HEK293 (cell line): ENCODE results near the gene ACTG2.

Source experiments
- CTCF ChIA-PET: fragments of 350-600 bp; formaldehyde crosslinking; extraction: SDS; loops from one replicate; lab custom pipeline; 2021; ENCODE audit warnings: antibody characterized with exemption; lab: Yijun Ruan, JAX
- POLR2A ChIA-PET: fragments of 300-600 bp; formaldehyde crosslinking; extraction: SDS; loops from one replicate; lab custom pipeline; 2020; ENCODE audit warnings: antibody characterized with exemption, inconsistent platforms; lab: Yijun Ruan, JAX
- H3K27ac ChIP-seq: fragments of 200-500 bp; sonication (Bioruptor generic); 2 replicates; pipeline ENCODE4 v1.5.1; 2014; ENCODE audit warnings: low read depth, low read length, control low read depth, inconsistent platforms; ENCODE audit errors: extremely low read depth
- H3K36me3 ChIP-seq, 2 experiments: fragments of 200-500 bp in 1 of 2; sonication (Bioruptor generic) in 1 of 2; 1 replicate in 1 of 2; 2 replicates in 1 of 2; pipeline ENCODE4 v1.5.1; 2014 to 2017; ENCODE audit warnings: inconsistent platforms in 2 of 2, low read length in 2 of 2; ENCODE audit not compliant: control insufficient read depth in 2 of 2, insufficient read depth in 1 of 2
- H3K4me1 ChIP-seq: fragments of 200-500 bp; sonication (Bioruptor generic); 2 replicates; pipeline ENCODE4 v1.5.1; 2014; ENCODE audit warnings: mild to moderate bottlenecking, low read length, inconsistent platforms; ENCODE audit not compliant: control insufficient read depth, insufficient read depth
- H3K4me3 ChIP-seq: 2 replicates; pipeline ENCODE4 v1.5.1; 2011; ENCODE audit warnings: low read depth, mild to moderate bottlenecking, control low read depth, low read length, moderate library complexity
- H3K9me3 ChIP-seq: fragments of 200-500 bp; sonication (Bioruptor generic); 2 replicates; pipeline ENCODE4 v1.5.1; 2014; ENCODE audit warnings: low read depth, low read length, inconsistent platforms; ENCODE audit not compliant: control insufficient read depth, insufficient read depth
- BCL11B ChIP-seq: fragments of 450-650 bp; formaldehyde crosslinking; IDR thresholded peaks from 2 replicates; pipeline ENCODE4 v1.5.1; 2016; ENCODE audit warnings: low read depth, missing biosample characterization, missing genetic modification characterization
- GLI4 ChIP-seq: fragments of 450-650 bp; formaldehyde crosslinking; IDR thresholded peaks from 2 replicates; pipeline ENCODE4 v1.5.1; 2016; ENCODE audit warnings: missing biosample characterization, missing genetic modification characterization
- HOXD13 ChIP-seq: sonication (generic); formaldehyde crosslinking; IDR thresholded peaks from 2 replicates; pipeline ENCODE4 v1.8.0; 2022; ENCODE audit warnings: missing genetic modification reagents, borderline replicate concordance
- KLF7 ChIP-seq: fragments of 450-650 bp; formaldehyde crosslinking; IDR thresholded peaks from 2 replicates; pipeline ENCODE4 v1.5.1; 2016; ENCODE audit warnings: missing biosample characterization, missing genetic modification characterization, borderline replicate concordance
- MZF1 ChIP-seq: fragments of 450-650 bp; formaldehyde crosslinking; IDR thresholded peaks from 2 replicates; pipeline ENCODE4 v1.5.1; 2017; ENCODE audit warnings: missing biosample characterization, missing genetic modification characterization, borderline replicate concordance
- YY1 ChIP-seq: fragments of 450-650 bp; formaldehyde crosslinking; IDR thresholded peaks from 2 replicates; pipeline ENCODE4 v1.5.1; 2018; ENCODE audit warnings: missing biosample characterization, missing genetic modification characterization
- ZNF175 ChIP-seq: fragments of 450-650 bp; formaldehyde crosslinking; IDR thresholded peaks from 2 replicates; pipeline ENCODE4 v1.5.1; 2016; ENCODE audit warnings: missing biosample characterization, missing genetic modification characterization
- ZNF350 ChIP-seq: fragments of 450-650 bp; formaldehyde crosslinking; IDR thresholded peaks from 2 replicates; pipeline ENCODE4 v1.5.0; 2017; ENCODE audit warnings: missing biosample characterization, mild to moderate bottlenecking, missing genetic modification characterization
- ZNF571 ChIP-seq: fragments of 450-650 bp; formaldehyde crosslinking; IDR thresholded peaks from 2 replicates; pipeline ENCODE4 v1.5.0; 2017; ENCODE audit warnings: missing biosample characterization, missing genetic modification characterization
- ZNF624 ChIP-seq: fragments of 450-650 bp; formaldehyde crosslinking; IDR thresholded peaks from 2 replicates; pipeline ENCODE4 v1.5.1; 2017; ENCODE audit warnings: missing biosample characterization, missing genetic modification characterization
- ZNF658 ChIP-seq: fragments of 450-650 bp; formaldehyde crosslinking; IDR thresholded peaks from 2 replicates; pipeline ENCODE4; 2016; ENCODE audit warnings: missing biosample characterization, missing genetic modification characterization
- ZNF830 ChIP-seq: fragments of 450-650 bp; IDR thresholded peaks from 2 replicates; pipeline ENCODE4 v1.5.0; 2018; ENCODE audit warnings: missing biosample characterization, missing genetic modification characterization, low read depth, mild to moderate bottlenecking, moderate library complexity
- ZNF843 ChIP-seq: fragments of 450-650 bp; formaldehyde crosslinking; IDR thresholded peaks from 2 replicates; pipeline ENCODE4 v1.5.1; 2016; ENCODE audit warnings: missing biosample characterization, missing genetic modification characterization
- TF ChIP-seq, protein P1 (sequence below): fragments of 450-650 bp; formaldehyde crosslinking; IDR thresholded peaks from 2 replicates; pipeline ENCODE4 v1.5.1; 2017; ENCODE audit warnings: missing biosample characterization, missing genetic modification characterization
- TF ChIP-seq, protein P2 (sequence below): fragments of 450-650 bp; formaldehyde crosslinking; IDR thresholded peaks from 2 replicates; pipeline ENCODE4 v1.5.1; 2016; ENCODE audit warnings: missing biosample characterization, missing genetic modification characterization
- TF ChIP-seq, protein P3 (sequence below): fragments of 450-650 bp; formaldehyde crosslinking; IDR thresholded peaks from 2 replicates; pipeline ENCODE4 v1.5.1; 2016; ENCODE audit warnings: missing biosample characterization, missing genetic modification characterization
- TF ChIP-seq, protein P4 (sequence below): fragments of 450-650 bp; formaldehyde crosslinking; IDR thresholded peaks from 2 replicates; pipeline ENCODE4 v1.5.1; 2016; ENCODE audit warnings: missing biosample characterization, missing genetic modification characterization, borderline replicate concordance
- TF ChIP-seq, protein P5 (sequence below): fragments of 450-650 bp; formaldehyde crosslinking; IDR thresholded peaks from 2 replicates; pipeline ENCODE4 v1.5.1; 2017; ENCODE audit warnings: missing biosample characterization, missing genetic modification characterization
- TF ChIP-seq, protein P6 (sequence below): fragments of 450-650 bp; formaldehyde crosslinking; IDR thresholded peaks from 2 replicates; pipeline ENCODE4 v1.5.1; 2016; ENCODE audit warnings: missing biosample characterization, missing genetic modification characterization, low read depth

The ACTG2 gene

DNA sequence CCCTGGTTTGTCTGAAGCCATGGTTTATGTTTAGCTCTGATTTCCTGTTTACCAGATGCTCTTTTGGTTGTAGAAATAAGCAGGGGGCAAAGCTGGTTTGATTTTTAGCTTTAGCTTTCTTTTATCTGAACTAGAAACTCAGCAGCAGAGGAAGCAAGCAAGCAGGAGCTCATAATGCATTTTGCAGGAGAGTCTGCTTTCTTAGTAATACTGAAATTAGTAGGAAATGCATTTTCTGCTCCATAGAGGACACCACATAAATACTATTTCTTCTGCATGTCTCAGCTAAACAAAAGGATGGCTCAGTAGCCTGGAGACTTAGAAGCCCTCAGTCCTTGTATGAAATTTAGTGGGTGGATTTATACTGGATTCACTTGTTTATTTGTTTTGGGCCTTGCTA is 57.0 kb downstream of the ACTG2 start:
- H3K4me3 ChIP-seq, result no peak overlapping the region
- peaks cover 27 to 92% of the 10 kb centered on the region in 2 experiments for H3K36me3 ChIP-seq
- H3K9me3 ChIP-seq, result no peaks in the 10 kb centered on the region
- H3K27ac ChIP-seq, result no peak overlapping the region
- H3K4me1 ChIP-seq, result no peaks in the 10 kb centered on the region
- TF ChIP-seq KLF7 (no peak), ZNF624 (no peak), BCL11B (tag by site-specific recombination) (no peak), GLI4 (no peak), HOXD13 (CRISPR knock-in tag) (no peak), ZNF175 (no peak), MZF1 (tag by site-specific recombination) (no peak), YY1 (no peak), ZNF843 (tag by site-specific recombination) (no peak), ZNF830 (no peak), ZNF571 (tag by site-specific recombination) (no peak), ZNF658 (tag by site-specific recombination) (no peak), ZNF350 (tag by site-specific recombination) (no peak)
- TF ChIP-seq, protein P1, sequence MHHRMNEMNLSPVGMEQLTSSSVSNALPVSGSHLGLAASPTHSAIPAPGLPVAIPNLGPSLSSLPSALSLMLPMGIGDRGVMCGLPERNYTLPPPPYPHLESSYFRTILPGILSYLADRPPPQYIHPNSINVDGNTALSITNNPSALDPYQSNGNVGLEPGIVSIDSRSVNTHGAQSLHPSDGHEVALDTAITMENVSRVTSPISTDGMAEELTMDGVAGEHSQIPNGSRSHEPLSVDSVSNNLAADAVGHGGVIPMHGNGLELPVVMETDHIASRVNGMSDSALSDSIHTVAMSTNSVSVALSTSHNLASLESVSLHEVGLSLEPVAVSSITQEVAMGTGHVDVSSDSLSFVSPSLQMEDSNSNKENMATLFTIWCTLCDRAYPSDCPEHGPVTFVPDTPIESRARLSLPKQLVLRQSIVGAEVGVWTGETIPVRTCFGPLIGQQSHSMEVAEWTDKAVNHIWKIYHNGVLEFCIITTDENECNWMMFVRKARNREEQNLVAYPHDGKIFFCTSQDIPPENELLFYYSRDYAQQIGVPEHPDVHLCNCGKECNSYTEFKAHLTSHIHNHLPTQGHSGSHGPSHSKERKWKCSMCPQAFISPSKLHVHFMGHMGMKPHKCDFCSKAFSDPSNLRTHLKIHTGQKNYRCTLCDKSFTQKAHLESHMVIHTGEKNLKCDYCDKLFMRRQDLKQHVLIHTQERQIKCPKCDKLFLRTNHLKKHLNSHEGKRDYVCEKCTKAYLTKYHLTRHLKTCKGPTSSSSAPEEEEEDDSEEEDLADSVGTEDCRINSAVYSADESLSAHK (tag by site-specific recombination), result no peak
- TF ChIP-seq, protein P2, sequence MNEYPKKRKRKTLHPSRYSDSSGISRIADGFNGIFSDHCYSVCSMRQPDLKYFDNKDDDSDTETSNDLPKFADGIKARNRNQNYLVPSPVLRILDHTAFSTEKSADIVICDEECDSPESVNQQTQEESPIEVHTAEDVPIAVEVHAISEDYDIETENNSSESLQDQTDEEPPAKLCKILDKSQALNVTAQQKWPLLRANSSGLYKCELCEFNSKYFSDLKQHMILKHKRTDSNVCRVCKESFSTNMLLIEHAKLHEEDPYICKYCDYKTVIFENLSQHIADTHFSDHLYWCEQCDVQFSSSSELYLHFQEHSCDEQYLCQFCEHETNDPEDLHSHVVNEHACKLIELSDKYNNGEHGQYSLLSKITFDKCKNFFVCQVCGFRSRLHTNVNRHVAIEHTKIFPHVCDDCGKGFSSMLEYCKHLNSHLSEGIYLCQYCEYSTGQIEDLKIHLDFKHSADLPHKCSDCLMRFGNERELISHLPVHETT, result no peak
- TF ChIP-seq, protein P3, sequence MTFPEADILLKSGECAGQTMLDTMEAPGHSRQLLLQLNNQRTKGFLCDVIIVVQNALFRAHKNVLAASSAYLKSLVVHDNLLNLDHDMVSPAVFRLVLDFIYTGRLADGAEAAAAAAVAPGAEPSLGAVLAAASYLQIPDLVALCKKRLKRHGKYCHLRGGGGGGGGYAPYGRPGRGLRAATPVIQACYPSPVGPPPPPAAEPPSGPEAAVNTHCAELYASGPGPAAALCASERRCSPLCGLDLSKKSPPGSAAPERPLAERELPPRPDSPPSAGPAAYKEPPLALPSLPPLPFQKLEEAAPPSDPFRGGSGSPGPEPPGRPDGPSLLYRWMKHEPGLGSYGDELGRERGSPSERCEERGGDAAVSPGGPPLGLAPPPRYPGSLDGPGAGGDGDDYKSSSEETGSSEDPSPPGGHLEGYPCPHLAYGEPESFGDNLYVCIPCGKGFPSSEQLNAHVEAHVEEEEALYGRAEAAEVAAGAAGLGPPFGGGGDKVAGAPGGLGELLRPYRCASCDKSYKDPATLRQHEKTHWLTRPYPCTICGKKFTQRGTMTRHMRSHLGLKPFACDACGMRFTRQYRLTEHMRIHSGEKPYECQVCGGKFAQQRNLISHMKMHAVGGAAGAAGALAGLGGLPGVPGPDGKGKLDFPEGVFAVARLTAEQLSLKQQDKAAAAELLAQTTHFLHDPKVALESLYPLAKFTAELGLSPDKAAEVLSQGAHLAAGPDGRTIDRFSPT (tag by site-specific recombination), result no peak
- TF ChIP-seq, protein P4, sequence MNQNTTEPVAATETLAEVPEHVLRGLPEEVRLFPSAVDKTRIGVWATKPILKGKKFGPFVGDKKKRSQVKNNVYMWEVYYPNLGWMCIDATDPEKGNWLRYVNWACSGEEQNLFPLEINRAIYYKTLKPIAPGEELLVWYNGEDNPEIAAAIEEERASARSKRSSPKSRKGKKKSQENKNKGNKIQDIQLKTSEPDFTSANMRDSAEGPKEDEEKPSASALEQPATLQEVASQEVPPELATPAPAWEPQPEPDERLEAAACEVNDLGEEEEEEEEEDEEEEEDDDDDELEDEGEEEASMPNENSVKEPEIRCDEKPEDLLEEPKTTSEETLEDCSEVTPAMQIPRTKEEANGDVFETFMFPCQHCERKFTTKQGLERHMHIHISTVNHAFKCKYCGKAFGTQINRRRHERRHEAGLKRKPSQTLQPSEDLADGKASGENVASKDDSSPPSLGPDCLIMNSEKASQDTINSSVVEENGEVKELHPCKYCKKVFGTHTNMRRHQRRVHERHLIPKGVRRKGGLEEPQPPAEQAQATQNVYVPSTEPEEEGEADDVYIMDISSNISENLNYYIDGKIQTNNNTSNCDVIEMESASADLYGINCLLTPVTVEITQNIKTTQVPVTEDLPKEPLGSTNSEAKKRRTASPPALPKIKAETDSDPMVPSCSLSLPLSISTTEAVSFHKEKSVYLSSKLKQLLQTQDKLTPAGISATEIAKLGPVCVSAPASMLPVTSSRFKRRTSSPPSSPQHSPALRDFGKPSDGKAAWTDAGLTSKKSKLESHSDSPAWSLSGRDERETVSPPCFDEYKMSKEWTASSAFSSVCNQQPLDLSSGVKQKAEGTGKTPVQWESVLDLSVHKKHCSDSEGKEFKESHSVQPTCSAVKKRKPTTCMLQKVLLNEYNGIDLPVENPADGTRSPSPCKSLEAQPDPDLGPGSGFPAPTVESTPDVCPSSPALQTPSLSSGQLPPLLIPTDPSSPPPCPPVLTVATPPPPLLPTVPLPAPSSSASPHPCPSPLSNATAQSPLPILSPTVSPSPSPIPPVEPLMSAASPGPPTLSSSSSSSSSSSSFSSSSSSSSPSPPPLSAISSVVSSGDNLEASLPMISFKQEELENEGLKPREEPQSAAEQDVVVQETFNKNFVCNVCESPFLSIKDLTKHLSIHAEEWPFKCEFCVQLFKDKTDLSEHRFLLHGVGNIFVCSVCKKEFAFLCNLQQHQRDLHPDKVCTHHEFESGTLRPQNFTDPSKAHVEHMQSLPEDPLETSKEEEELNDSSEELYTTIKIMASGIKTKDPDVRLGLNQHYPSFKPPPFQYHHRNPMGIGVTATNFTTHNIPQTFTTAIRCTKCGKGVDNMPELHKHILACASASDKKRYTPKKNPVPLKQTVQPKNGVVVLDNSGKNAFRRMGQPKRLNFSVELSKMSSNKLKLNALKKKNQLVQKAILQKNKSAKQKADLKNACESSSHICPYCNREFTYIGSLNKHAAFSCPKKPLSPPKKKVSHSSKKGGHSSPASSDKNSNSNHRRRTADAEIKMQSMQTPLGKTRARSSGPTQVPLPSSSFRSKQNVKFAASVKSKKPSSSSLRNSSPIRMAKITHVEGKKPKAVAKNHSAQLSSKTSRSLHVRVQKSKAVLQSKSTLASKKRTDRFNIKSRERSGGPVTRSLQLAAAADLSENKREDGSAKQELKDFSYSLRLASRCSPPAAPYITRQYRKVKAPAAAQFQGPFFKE (tag by site-specific recombination), result no peak
- TF ChIP-seq, protein P5, sequence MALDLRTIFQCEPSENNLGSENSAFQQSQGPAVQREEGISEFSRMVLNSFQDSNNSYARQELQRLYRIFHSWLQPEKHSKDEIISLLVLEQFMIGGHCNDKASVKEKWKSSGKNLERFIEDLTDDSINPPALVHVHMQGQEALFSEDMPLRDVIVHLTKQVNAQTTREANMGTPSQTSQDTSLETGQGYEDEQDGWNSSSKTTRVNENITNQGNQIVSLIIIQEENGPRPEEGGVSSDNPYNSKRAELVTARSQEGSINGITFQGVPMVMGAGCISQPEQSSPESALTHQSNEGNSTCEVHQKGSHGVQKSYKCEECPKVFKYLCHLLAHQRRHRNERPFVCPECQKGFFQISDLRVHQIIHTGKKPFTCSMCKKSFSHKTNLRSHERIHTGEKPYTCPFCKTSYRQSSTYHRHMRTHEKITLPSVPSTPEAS (tag by site-specific recombination), result no peak
- TF ChIP-seq, protein P6, sequence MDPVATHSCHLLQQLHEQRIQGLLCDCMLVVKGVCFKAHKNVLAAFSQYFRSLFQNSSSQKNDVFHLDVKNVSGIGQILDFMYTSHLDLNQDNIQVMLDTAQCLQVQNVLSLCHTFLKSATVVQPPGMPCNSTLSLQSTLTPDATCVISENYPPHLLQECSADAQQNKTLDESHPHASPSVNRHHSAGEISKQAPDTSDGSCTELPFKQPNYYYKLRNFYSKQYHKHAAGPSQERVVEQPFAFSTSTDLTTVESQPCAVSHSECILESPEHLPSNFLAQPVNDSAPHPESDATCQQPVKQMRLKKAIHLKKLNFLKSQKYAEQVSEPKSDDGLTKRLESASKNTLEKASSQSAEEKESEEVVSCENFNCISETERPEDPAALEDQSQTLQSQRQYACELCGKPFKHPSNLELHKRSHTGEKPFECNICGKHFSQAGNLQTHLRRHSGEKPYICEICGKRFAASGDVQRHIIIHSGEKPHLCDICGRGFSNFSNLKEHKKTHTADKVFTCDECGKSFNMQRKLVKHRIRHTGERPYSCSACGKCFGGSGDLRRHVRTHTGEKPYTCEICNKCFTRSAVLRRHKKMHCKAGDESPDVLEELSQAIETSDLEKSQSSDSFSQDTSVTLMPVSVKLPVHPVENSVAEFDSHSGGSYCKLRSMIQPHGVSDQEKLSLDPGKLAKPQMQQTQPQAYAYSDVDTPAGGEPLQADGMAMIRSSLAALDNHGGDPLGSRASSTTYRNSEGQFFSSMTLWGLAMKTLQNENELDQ (tag by site-specific recombination), result no peak
- ChIA-PET POLR2A (no interaction called here), CTCF (no interaction called here)
